ENCODE results near the gene OTUB2.

DNA sequence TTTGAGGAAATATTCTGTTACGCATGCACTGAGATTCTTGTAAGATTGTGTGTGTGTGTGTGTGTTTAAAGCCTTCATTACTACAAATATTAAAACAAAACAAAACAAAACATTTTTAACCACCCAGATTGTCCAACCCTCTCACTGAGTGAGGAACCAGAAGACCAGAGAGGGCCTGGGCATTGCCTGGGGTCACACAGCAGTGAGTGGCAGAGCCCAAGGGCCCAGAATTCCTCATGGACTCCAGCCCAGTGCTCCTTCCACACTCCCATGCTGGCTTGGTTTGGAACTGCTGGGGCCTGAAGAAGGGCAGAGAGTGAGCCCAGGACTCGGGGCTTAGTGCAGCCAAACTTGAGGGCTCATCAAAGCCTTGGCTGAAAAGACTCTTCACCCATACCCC is 1.6 kb upstream of the OTUB2 start:
- TF ChIP-seq, protein P1, sequence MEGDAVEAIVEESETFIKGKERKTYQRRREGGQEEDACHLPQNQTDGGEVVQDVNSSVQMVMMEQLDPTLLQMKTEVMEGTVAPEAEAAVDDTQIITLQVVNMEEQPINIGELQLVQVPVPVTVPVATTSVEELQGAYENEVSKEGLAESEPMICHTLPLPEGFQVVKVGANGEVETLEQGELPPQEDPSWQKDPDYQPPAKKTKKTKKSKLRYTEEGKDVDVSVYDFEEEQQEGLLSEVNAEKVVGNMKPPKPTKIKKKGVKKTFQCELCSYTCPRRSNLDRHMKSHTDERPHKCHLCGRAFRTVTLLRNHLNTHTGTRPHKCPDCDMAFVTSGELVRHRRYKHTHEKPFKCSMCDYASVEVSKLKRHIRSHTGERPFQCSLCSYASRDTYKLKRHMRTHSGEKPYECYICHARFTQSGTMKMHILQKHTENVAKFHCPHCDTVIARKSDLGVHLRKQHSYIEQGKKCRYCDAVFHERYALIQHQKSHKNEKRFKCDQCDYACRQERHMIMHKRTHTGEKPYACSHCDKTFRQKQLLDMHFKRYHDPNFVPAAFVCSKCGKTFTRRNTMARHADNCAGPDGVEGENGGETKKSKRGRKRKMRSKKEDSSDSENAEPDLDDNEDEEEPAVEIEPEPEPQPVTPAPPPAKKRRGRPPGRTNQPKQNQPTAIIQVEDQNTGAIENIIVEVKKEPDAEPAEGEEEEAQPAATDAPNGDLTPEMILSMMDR (IDR thresholded peaks at IDR 0.05) = no peak
- no peak for TF ChIP-seq POLR2A (IDR thresholded peaks at IDR 0.05)
